Measurements from ENCODE around the gene TAF4B. TPM values are rescaled to one million over a fixed set of nuclear protein-coding genes. Genes with fewer than 3 reads are reported as not detected.

TAF4B gene
- total RNA-seq, 1 donor: 5.1 TPM

GRCh38 chr18:26429535-26430226 lies 203.4 kb downstream of the TAF4B start:
- Histone ChIP-seq H4K20me1 (ENCODE audit: insufficient read depth, low read length) (no peaks in the 10 kb centered on the region), H3K4me3 (ENCODE audit: insufficient read depth, low read length) (no peak overlapping the region), H3K27me3 (ENCODE audit: insufficient read depth, low read length) (no peaks in the 10 kb centered on the region), H3K27ac (ENCODE audit: low read depth, low read length) (no peak overlapping the region), H3K4me2 (ENCODE audit: insufficient read depth, low read length) (peak overlapping the region; percentile 18), H3K4me1 (ENCODE audit: insufficient read depth, low read length) (peaks cover 11% of the 10 kb centered on the region), H3K79me2 (ENCODE audit: insufficient read depth, low read length) (no peaks in the 10 kb centered on the region), H2AFZ (ENCODE audit: low read length) (peak overlapping the region; percentile 57), H3K9me3 (ENCODE audit: low read depth, low read length) (no peaks in the 10 kb centered on the region), H3K36me3 (ENCODE audit: insufficient read depth, low read length) (no peaks in the 10 kb centered on the region)
- TF ChIP-seq, protein P1, sequence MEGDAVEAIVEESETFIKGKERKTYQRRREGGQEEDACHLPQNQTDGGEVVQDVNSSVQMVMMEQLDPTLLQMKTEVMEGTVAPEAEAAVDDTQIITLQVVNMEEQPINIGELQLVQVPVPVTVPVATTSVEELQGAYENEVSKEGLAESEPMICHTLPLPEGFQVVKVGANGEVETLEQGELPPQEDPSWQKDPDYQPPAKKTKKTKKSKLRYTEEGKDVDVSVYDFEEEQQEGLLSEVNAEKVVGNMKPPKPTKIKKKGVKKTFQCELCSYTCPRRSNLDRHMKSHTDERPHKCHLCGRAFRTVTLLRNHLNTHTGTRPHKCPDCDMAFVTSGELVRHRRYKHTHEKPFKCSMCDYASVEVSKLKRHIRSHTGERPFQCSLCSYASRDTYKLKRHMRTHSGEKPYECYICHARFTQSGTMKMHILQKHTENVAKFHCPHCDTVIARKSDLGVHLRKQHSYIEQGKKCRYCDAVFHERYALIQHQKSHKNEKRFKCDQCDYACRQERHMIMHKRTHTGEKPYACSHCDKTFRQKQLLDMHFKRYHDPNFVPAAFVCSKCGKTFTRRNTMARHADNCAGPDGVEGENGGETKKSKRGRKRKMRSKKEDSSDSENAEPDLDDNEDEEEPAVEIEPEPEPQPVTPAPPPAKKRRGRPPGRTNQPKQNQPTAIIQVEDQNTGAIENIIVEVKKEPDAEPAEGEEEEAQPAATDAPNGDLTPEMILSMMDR (IDR thresholded peaks at IDR 0.05; ENCODE audit: extremely low read depth, low read depth, low read length): no peak
- DNase-seq (ENCODE audit: insufficient read length, low spot score, missing footprints): peak; percentile 93

DNA sequence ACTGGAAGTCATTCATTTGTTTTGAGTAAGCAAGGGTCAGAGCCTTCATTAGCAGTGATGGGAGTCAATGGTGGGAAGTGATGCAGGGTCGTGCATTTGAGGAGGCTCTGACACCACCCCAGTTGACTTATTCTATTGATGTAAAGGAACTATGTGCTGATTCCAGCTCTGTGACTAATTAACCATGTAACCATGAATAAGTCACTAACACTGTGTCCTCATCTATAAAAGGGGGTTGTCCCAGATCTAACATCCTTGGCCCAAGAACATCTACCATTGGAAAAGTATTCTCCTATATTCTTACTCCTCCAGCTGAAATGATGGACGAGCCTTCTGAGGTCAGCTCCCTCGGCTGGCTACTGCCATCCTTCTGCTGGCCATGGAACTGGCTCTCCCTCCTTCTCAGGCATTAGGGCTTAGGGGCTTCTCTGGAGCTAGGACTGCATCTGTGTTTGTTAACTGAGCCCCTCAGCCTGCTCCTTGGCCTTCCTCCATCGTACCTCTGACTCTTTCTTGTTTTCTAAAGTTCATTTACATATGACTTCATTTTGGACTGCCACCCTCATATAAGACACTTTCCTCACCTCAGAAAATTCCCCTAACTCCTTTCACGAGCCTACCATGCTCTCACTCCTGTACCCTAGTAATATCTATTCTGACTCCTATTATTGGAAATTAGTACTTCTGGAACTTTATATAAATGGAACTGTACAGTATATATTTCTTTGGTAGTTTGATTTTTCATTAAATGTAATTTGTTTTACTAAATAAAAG lies 206.6 kb downstream of the TAF4B start:
- H2AFZ ChIP-seq (ENCODE audit: low read length): no peak overlapping the region
- H3K9me3 ChIP-seq (ENCODE audit: low read depth, low read length): no peaks in the 10 kb centered on the region
- no peaks in the 10 kb centered on the region for H3K27me3 ChIP-seq (ENCODE audit: insufficient read depth, low read length)
- H4K20me1 ChIP-seq (ENCODE audit: insufficient read depth, low read length): no peaks in the 10 kb centered on the region
- H3K4me1 ChIP-seq (ENCODE audit: insufficient read depth, low read length): peaks cover 19% of the 10 kb centered on the region
- H3K79me2 ChIP-seq (ENCODE audit: insufficient read depth, low read length): no peaks in the 10 kb centered on the region
- no peak overlapping the region for H3K4me2 ChIP-seq (ENCODE audit: insufficient read depth, low read length)
- TF ChIP-seq, protein P1 (IDR thresholded peaks at IDR 0.05; ENCODE audit: extremely low read depth, low read depth, low read length): no peak
- H3K36me3 ChIP-seq (ENCODE audit: insufficient read depth, low read length): no peaks in the 10 kb centered on the region
- no peak overlapping the region for H3K4me3 ChIP-seq (ENCODE audit: insufficient read depth, low read length)
- no peak for DNase-seq (ENCODE audit: insufficient read length, low spot score, missing footprints)
- H3K27ac ChIP-seq (ENCODE audit: low read depth, low read length): no peak overlapping the region

GRCh38 chr18:26434887-26435286 lies 208.6 kb downstream of the TAF4B start:
- no peaks in the 10 kb centered on the region for H4K20me1 ChIP-seq (ENCODE audit: insufficient read depth, low read length)
- no peaks in the 10 kb centered on the region for H3K27me3 ChIP-seq (ENCODE audit: insufficient read depth, low read length)
- peaks cover 13% of the 10 kb centered on the region for H3K4me1 ChIP-seq (ENCODE audit: insufficient read depth, low read length)
- H2AFZ ChIP-seq (ENCODE audit: low read length): no peak overlapping the region
- no peak for DNase-seq (ENCODE audit: insufficient read length, low spot score, missing footprints)
- no peaks in the 10 kb centered on the region for H3K9me3 ChIP-seq (ENCODE audit: low read depth, low read length)
- H3K4me2 ChIP-seq (ENCODE audit: insufficient read depth, low read length): no peak overlapping the region
- H3K36me3 ChIP-seq (ENCODE audit: insufficient read depth, low read length): no peaks in the 10 kb centered on the region
- H3K79me2 ChIP-seq (ENCODE audit: insufficient read depth, low read length): no peaks in the 10 kb centered on the region
- no peak overlapping the region for H3K4me3 ChIP-seq (ENCODE audit: insufficient read depth, low read length)
- TF ChIP-seq, protein P1 (IDR thresholded peaks at IDR 0.05; ENCODE audit: extremely low read depth, low read depth, low read length): no peak
- no peak overlapping the region for H3K27ac ChIP-seq (ENCODE audit: low read depth, low read length)

DNA sequence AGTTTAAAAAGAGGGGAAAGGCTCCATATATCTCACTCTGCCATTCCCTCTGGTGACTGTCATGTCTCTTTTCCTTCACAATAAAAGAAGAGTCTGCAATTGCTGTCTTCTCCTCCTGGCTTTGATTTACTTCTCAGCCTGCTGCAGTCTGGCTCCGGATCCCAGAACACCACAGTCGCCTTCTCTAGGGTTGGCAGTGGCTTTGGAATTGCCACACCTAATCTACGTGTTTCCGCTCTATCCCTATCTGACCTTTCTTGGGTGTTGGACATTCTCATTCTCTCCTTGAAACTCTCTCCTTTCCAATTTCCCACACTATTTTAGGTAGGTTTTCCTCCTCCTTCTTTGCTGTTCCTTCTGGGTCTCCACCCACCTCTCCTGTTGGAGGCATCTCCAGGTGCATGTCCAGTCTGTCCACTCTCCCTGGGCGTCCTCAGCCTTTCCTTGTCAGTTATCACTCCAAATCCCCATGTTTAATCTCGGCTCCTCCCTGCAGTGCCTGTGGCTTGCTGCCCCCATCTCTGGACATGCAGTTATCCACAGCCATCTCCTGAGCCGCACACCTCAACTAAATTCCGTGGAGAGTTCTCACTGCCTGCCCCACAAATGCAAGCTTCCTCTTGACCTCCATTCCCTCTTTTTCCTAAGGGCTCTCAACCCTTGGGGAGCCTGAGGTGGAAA lies 209.3 kb downstream of the TAF4B start:
- no peaks in the 10 kb centered on the region for H3K9me3 ChIP-seq (ENCODE audit: low read depth, low read length)
- no peak overlapping the region for H2AFZ ChIP-seq (ENCODE audit: low read length)
- no peaks in the 10 kb centered on the region for H3K36me3 ChIP-seq (ENCODE audit: insufficient read depth, low read length)
- TF ChIP-seq, protein P1 (IDR thresholded peaks at IDR 0.05; ENCODE audit: extremely low read depth, low read depth, low read length): no peak
- H3K4me3 ChIP-seq (ENCODE audit: insufficient read depth, low read length): no peak overlapping the region
- H3K27me3 ChIP-seq (ENCODE audit: insufficient read depth, low read length): no peaks in the 10 kb centered on the region
- no peak overlapping the region for H3K27ac ChIP-seq (ENCODE audit: low read depth, low read length)
- DNase-seq (ENCODE audit: insufficient read length, low spot score, missing footprints): no peak
- peaks cover 11% of the 10 kb centered on the region for H3K4me1 ChIP-seq (ENCODE audit: insufficient read depth, low read length)
- H4K20me1 ChIP-seq (ENCODE audit: insufficient read depth, low read length): no peaks in the 10 kb centered on the region
- no peaks in the 10 kb centered on the region for H3K79me2 ChIP-seq (ENCODE audit: insufficient read depth, low read length)
- H3K4me2 ChIP-seq (ENCODE audit: insufficient read depth, low read length): no peak overlapping the region

All from osteoblast (primary cell).